ENCODE results near the gene TRIM63. TPM values are rescaled to one million over a fixed set of nuclear protein-coding genes. Genes with fewer than 3 reads are reported as not detected.

TRIM63 gene
- total RNA-seq, 1 donor from 2014 or later: 1.7 TPM

- Mint-ChIP-seq H3K27me3 (no peaks in the 10 kb centered on the region), H3K9me3 (no peaks in the 10 kb centered on the region), H3K36me3 (no peaks in the 10 kb centered on the region), H3K4me1 (ENCODE audit: unreplicated experiment) (peaks cover 23% of the 10 kb centered on the region), H3K27ac (no peak overlapping the region), H3K4me3 (no peak overlapping the region)
- TF ChIP-seq, protein P1, sequence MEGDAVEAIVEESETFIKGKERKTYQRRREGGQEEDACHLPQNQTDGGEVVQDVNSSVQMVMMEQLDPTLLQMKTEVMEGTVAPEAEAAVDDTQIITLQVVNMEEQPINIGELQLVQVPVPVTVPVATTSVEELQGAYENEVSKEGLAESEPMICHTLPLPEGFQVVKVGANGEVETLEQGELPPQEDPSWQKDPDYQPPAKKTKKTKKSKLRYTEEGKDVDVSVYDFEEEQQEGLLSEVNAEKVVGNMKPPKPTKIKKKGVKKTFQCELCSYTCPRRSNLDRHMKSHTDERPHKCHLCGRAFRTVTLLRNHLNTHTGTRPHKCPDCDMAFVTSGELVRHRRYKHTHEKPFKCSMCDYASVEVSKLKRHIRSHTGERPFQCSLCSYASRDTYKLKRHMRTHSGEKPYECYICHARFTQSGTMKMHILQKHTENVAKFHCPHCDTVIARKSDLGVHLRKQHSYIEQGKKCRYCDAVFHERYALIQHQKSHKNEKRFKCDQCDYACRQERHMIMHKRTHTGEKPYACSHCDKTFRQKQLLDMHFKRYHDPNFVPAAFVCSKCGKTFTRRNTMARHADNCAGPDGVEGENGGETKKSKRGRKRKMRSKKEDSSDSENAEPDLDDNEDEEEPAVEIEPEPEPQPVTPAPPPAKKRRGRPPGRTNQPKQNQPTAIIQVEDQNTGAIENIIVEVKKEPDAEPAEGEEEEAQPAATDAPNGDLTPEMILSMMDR (conservative IDR thresholded peaks at IDR 0.05): no peak
- no peak for DNase-seq (ENCODE audit: extremely low spot score, unreplicated experiment)
Observed at GRCh38 chr1:26016258-26016952, 51.0 kb downstream of the TRIM63 start.

GRCh38 chr1:26015358-26015757 lies 52.1 kb downstream of the TRIM63 start:
- TF ChIP-seq, protein P1 (conservative IDR thresholded peaks at IDR 0.05): no peak
- H3K27me3 Mint-ChIP-seq: no peaks in the 10 kb centered on the region

DNA sequence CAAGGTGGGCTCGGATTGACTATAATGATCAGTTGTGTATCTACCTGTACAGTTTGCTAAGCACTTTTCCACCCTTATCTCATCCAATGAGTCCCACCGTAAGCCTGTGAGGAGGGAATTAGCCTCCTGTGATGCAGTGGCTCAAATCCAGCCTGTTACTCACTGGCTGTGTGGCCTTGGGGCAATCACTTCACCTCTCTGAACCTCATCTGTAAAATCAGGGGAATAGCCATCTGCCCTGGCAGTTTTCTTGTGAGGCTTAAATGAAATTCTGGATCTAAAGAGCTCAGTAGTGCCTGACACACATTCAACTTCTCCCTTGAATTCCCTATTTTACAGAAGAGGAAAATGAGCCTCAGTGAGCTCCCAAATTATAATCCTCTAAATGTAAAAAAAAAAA lies 53.3 kb downstream of the TRIM63 start:
- Mint-ChIP-seq H3K27me3 (no peaks in the 10 kb centered on the region), H3K4me1 (ENCODE audit: unreplicated experiment) (peaks cover 13% of the 10 kb centered on the region), H3K36me3 (no peaks in the 10 kb centered on the region), H3K27ac (no peak overlapping the region), H3K4me3 (no peak overlapping the region), H3K9me3 (no peaks in the 10 kb centered on the region)
- no peak for DNase-seq (ENCODE audit: extremely low spot score, unreplicated experiment)
- TF ChIP-seq, protein P1 (conservative IDR thresholded peaks at IDR 0.05): no peak

More at GRCh38 chr1:26015358-26015757, 52.1 kb downstream of the TRIM63 start:
- Mint-ChIP-seq H3K9me3 (no peaks in the 10 kb centered on the region), H3K4me3 (no peak overlapping the region), H3K27ac (no peak overlapping the region), H3K36me3 (no peaks in the 10 kb centered on the region), H3K4me1 (ENCODE audit: unreplicated experiment) (peaks cover 19% of the 10 kb centered on the region)
- no peak for DNase-seq (ENCODE audit: extremely low spot score, unreplicated experiment)

DNA sequence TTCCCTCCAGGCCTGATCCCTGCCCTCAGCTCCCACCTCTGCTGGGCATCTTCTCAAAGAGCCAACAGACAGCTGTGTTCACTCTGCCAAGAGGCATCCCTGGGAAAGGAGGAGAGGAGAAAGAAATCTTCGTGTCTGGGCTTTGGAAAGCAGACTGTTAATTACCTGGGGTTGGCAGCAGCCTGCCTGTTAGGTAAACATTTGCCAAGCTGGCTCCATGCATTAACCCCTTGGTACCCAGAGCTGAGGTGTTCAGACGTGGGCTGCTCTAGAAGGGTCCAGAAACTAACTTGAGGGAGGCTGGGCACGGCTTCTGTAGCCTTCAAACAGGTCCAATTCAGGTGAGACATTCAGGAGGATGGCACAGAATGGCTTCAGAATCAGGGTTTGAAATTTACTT lies 54.6 kb downstream of the TRIM63 start:
- H3K36me3 Mint-ChIP-seq: no peaks in the 10 kb centered on the region
- H3K9me3 Mint-ChIP-seq: no peaks in the 10 kb centered on the region
- H3K4me1 Mint-ChIP-seq (ENCODE audit: unreplicated experiment): peaks cover 5% of the 10 kb centered on the region
- H3K27ac Mint-ChIP-seq: no peak overlapping the region
- TF ChIP-seq, protein P1 (conservative IDR thresholded peaks at IDR 0.05): no peak
- H3K4me3 Mint-ChIP-seq: no peak overlapping the region
- H3K27me3 Mint-ChIP-seq: no peaks in the 10 kb centered on the region
- DNase-seq (ENCODE audit: extremely low spot score, unreplicated experiment): no peak

DNA sequence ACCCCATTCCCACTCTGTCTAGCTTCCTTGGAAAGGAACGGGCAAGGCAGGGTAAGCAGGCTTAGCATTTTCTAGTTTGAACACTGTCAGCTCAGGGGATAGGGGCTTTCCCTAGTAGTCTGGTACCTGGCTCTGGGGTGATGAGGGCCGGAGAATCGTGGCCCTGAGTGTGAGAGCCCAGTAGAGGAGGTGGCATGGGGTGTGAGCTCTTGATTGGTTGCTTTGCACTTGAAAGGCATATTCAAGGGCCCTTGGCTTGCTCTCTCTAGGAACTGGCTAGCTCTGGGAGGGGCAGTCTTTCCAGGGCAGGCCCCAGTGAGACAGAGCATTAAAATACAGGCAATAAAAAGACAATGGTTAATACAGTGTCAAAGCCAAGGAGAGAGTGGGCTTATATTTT lies 56.6 kb downstream of the TRIM63 start:
- no peak overlapping the region for H3K27ac Mint-ChIP-seq

More for the DNA sequence above, 56.6 kb downstream of the TRIM63 start:
- no peak overlapping the region for H3K4me3 Mint-ChIP-seq
- no peaks in the 10 kb centered on the region for H3K27me3 Mint-ChIP-seq
- peaks cover 5% of the 10 kb centered on the region for H3K4me1 Mint-ChIP-seq (ENCODE audit: unreplicated experiment)
- H3K9me3 Mint-ChIP-seq: no peaks in the 10 kb centered on the region
- H3K36me3 Mint-ChIP-seq: no peaks in the 10 kb centered on the region
- TF ChIP-seq, protein P1 (conservative IDR thresholded peaks at IDR 0.05): no peak
- no peak for DNase-seq (ENCODE audit: extremely low spot score, unreplicated experiment)
